ENCODE measurements around the gene SOX6. TPM values are rescaled to one million over a fixed set of nuclear protein-coding genes. Genes with fewer than 3 reads are reported as not detected.

Gene SOX6
- total and polyA plus RNA-seq, 2 of the 13 experiments (the other 11 are each of a cell fraction or from before 2014, with no cell fraction given), result 2.6 to 11.2 TPM

DNA sequence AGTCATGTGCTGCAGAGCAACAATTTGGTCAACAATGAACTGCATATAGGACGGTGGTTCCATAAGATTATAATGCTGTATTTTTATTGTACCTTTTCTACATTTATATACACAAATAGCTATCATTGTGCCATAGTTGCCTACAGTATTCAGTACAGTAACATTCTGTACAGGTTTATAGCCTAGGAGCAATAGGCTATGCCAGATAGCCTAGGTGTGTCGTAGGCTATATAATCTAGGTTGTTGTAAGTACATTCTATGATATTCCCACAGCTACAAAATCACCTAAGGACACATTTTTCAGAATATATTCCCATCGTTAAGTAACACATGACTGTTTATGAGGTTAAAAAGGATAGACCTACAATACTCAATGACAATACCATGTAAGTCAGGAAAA is 423.9 kb downstream of the SOX6 start:
- H3K4me1 ChIP-seq (ENCODE audit: insufficient read depth, low read length), result no peaks in the 10 kb centered on the region; the same call in 1 of the 2 replicates
- BruUV-seq (replicated peaks), result no TSS peak
- no peak overlapping the region for H3K9ac ChIP-seq (ENCODE audit: insufficient read depth, low read depth, low read length)
- H3K4me3 ChIP-seq (replicated peaks in 1 of 3; ENCODE audit: insufficient read depth in 1 of 3, low read depth in 2 of 3, low read length in 3 of 3), result no peak overlapping the region
- no peaks in the 10 kb centered on the region for H3K9me3 ChIP-seq (ENCODE audit: low read length)
- ATAC-seq (no peak), FAIRE-seq (no peak), DNase-seq (ENCODE audit: low spot score) (no peak)
- intact Hi-C loops (cut with micrococcal nuclease; ENCODE audit: unreplicated experiment), result no loop called here
- H3K27ac ChIP-seq (ENCODE audit: extremely low read length, insufficient read depth, low read length), result no peak overlapping the region
- ChIA-PET POLR2A (no interaction called here), CTCF (ENCODE audit: low intra/inter-chr PET ratio, low total read pairs) (no interaction called here)
- in situ Hi-C loops (cut with HindIII; ENCODE audit: extremely low pct_ligation_motif_present, low pct_unique_long_range_greater_than_20kb), result no loop called here
- H3K4me2 ChIP-seq (ENCODE audit: low read depth, low read length), result no peak overlapping the region
- 1% methylated on average over 3 of the region's 3 CpGs for WGBS (ENCODE audit: low lambda C conversion rate)
- TF ChIP-seq SOX13 (IDR thresholded peaks at IDR 0.05), result no peak
- TF ChIP-seq SOX13 (CRISPR knock-in tag; conservative IDR thresholded peaks at IDR 0.05 in 1 of 2, IDR thresholded peaks at IDR 0.05 in 1 of 2), result no peak
- TF ChIP-seq NKX3-1 (CRISPR knock-in tag; IDR thresholded peaks at IDR 0.05), result no peak
- no peak for TF ChIP-seq ZSCAN12 (CRISPR knock-in tag; IDR thresholded peaks at IDR 0.05)
- no peak for TF ChIP-seq ZNF33B (CRISPR knock-in tag; IDR thresholded peaks at IDR 0.05)
- no peak overlapping the region for H2AFZ ChIP-seq (ENCODE audit: low read length)
- peaks cover 0 to 11% of the 10 kb centered on the region in 2 experiments; a peak in 2 of 5 replicates for H3K27me3 ChIP-seq (ENCODE audit: control insufficient read depth in 1 of 2, insufficient read depth in 2 of 2, low read length in 2 of 2)
- H3K79me2 ChIP-seq (ENCODE audit: insufficient read depth, low read length), result no peaks in the 10 kb centered on the region
- H4K20me1 ChIP-seq (ENCODE audit: insufficient read depth, low read length), result no peaks in the 10 kb centered on the region
- no peaks in the 10 kb centered on the region for H3K36me3 ChIP-seq (replicated peaks in 1 of 2; ENCODE audit: control insufficient read depth in 1 of 2, insufficient read depth in 2 of 2, low read length in 2 of 2)

DNA sequence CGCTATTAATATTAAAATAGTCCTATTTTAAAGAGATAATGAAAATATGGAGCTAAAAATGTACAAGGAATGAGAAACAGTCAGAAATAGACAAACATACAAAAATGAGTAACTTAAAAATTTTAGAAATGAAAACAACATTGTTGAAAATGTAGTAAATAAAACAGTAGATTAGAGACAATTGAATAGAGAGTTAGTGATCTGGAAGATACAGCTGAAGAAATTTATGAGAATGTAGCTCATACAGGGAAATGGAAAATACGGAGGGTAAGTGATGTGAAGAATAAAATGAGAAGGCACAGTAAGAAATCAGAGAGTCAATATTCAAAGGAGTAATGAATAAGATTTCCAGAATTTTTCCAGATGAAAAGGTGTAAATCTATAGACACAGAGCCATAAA is 424.8 kb downstream of the SOX6 start:
- BruUV-seq (replicated peaks), result no TSS peak
- 14% methylated on average over 2 of the region's 2 CpGs for WGBS (ENCODE audit: low lambda C conversion rate)
- intact Hi-C loops (cut with micrococcal nuclease; ENCODE audit: unreplicated experiment) (no loop called here), in situ Hi-C loops (cut with HindIII; ENCODE audit: extremely low pct_ligation_motif_present, low pct_unique_long_range_greater_than_20kb) (no loop called here)
- DNase-seq (ENCODE audit: low spot score) (no peak), ATAC-seq (no peak), FAIRE-seq (no peak)
- ChIA-PET CTCF (ENCODE audit: low intra/inter-chr PET ratio, low total read pairs) (no interaction called here), POLR2A (no interaction called here)
- no peaks in the 10 kb centered on the region for H3K9me3 ChIP-seq (ENCODE audit: low read length)
- no peak overlapping the region for H2AFZ ChIP-seq (ENCODE audit: low read length)
- TF ChIP-seq FOXC1 (CRISPR knock-in tag; IDR thresholded peaks at IDR 0.05; ENCODE audit: borderline replicate concordance) (no peak), ZNF841 (CRISPR knock-in tag; IDR thresholded peaks at IDR 0.05; ENCODE audit: borderline replicate concordance) (no peak), ZNF652 (CRISPR knock-in tag; IDR thresholded peaks at IDR 0.05; ENCODE audit: borderline replicate concordance, low read depth) (no peak), SIN3A (IDR thresholded peaks at IDR 0.05; ENCODE audit: borderline replicate concordance, low read depth, low read length) (no peak), NFIC (IDR thresholded peaks at IDR 0.05; ENCODE audit: low read length) (no peak), ARID2 (CRISPR knock-in tag; IDR thresholded peaks at IDR 0.05; ENCODE audit: borderline replicate concordance) (no peak)
- TF ChIP-seq, protein P1, sequence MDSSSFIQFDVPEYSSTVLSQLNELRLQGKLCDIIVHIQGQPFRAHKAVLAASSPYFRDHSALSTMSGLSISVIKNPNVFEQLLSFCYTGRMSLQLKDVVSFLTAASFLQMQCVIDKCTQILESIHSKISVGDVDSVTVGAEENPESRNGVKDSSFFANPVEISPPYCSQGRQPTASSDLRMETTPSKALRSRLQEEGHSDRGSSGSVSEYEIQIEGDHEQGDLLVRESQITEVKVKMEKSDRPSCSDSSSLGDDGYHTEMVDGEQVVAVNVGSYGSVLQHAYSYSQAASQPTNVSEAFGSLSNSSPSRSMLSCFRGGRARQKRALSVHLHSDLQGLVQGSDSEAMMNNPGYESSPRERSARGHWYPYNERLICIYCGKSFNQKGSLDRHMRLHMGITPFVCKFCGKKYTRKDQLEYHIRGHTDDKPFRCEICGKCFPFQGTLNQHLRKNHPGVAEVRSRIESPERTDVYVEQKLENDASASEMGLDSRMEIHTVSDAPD (CRISPR knock-in tag; IDR thresholded peaks at IDR 0.05), result no peak
- TF ChIP-seq, protein P2, sequence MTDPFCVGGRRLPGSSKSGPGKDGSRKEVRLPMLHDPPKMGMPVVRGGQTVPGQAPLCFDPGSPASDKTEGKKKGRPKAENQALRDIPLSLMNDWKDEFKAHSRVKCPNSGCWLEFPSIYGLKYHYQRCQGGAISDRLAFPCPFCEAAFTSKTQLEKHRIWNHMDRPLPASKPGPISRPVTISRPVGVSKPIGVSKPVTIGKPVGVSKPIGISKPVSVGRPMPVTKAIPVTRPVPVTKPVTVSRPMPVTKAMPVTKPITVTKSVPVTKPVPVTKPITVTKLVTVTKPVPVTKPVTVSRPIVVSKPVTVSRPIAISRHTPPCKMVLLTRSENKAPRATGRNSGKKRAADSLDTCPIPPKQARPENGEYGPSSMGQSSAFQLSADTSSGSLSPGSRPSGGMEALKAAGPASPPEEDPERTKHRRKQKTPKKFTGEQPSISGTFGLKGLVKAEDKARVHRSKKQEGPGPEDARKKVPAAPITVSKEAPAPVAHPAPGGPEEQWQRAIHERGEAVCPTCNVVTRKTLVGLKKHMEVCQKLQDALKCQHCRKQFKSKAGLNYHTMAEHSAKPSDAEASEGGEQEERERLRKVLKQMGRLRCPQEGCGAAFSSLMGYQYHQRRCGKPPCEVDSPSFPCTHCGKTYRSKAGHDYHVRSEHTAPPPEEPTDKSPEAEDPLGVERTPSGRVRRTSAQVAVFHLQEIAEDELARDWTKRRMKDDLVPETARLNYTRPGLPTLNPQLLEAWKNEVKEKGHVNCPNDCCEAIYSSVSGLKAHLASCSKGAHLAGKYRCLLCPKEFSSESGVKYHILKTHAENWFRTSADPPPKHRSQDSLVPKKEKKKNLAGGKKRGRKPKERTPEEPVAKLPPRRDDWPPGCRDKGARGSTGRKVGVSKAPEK (CRISPR knock-in tag; IDR thresholded peaks at IDR 0.05; ENCODE audit: borderline replicate concordance), result no peak
- TF ChIP-seq, protein P3, sequence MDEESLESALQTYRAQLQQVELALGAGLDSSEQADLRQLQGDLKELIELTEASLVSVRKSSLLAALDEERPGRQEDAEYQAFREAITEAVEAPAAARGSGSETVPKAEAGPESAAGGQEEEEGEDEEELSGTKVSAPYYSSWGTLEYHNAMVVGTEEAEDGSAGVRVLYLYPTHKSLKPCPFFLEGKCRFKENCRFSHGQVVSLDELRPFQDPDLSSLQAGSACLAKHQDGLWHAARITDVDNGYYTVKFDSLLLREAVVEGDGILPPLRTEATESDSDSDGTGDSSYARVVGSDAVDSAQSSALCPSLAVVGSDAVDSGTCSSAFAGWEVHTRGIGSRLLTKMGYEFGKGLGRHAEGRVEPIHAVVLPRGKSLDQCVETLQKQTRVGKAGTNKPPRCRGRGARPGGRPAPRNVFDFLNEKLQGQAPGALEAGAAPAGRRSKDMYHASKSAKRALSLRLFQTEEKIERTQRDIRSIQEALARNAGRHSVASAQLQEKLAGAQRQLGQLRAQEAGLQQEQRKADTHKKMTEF (CRISPR knock-in tag; IDR thresholded peaks at IDR 0.05), result no peak
- H3K4me2 ChIP-seq (ENCODE audit: low read depth, low read length), result no peak overlapping the region
- no peaks in the 10 kb centered on the region for H4K20me1 ChIP-seq (ENCODE audit: insufficient read depth, low read length)
- no peak overlapping the region for H3K9ac ChIP-seq (ENCODE audit: insufficient read depth, low read depth, low read length)
- no peak overlapping the region for H3K4me3 ChIP-seq (replicated peaks in 1 of 3; ENCODE audit: insufficient read depth in 1 of 3, low read depth in 2 of 3, low read length in 3 of 3)
- H3K27ac ChIP-seq (ENCODE audit: extremely low read length, insufficient read depth, low read length), result no peak overlapping the region
- H3K36me3 ChIP-seq (replicated peaks in 1 of 2; ENCODE audit: control insufficient read depth in 1 of 2, insufficient read depth in 2 of 2, low read length in 2 of 2), result no peaks in the 10 kb centered on the region
- H3K79me2 ChIP-seq (ENCODE audit: insufficient read depth, low read length), result no peaks in the 10 kb centered on the region
- peaks cover 0 to 7% of the 10 kb centered on the region in 2 experiments; a peak in 2 of 5 replicates for H3K27me3 ChIP-seq (ENCODE audit: control insufficient read depth in 1 of 2, insufficient read depth in 2 of 2, low read length in 2 of 2)
- H3K4me1 ChIP-seq (ENCODE audit: insufficient read depth, low read length), result no peaks in the 10 kb centered on the region; the same call in 1 of the 2 replicates
